HEK293 (cell line): Measurements from ENCODE around the gene FZD2.

ENCODE experiments used
- CTCF ChIA-PET: fragments of 350-600 bp; formaldehyde crosslinking; extraction: SDS; loops from one replicate; lab custom pipeline; 2021; ENCODE audit warnings: antibody characterized with exemption; lab: Yijun Ruan, JAX
- POLR2A ChIA-PET: fragments of 300-600 bp; formaldehyde crosslinking; extraction: SDS; loops from one replicate; lab custom pipeline; 2020; ENCODE audit warnings: antibody characterized with exemption, inconsistent platforms; lab: Yijun Ruan, JAX
- H3K27ac ChIP-seq: fragments of 200-500 bp; sonication (Bioruptor generic); 2 replicates; pipeline ENCODE4 v1.5.1; 2014; ENCODE audit warnings: low read depth, low read length, control low read depth, inconsistent platforms; ENCODE audit errors: extremely low read depth
- H3K36me3 ChIP-seq, 2 experiments: fragments of 200-500 bp in 1 of 2; sonication (Bioruptor generic) in 1 of 2; 1 replicate in 1 of 2; 2 replicates in 1 of 2; pipeline ENCODE4 v1.5.1; 2014 to 2017; ENCODE audit warnings: inconsistent platforms in 2 of 2, low read length in 2 of 2; ENCODE audit not compliant: control insufficient read depth in 2 of 2, insufficient read depth in 1 of 2
- H3K4me1 ChIP-seq: fragments of 200-500 bp; sonication (Bioruptor generic); 2 replicates; pipeline ENCODE4 v1.5.1; 2014; ENCODE audit warnings: mild to moderate bottlenecking, low read length, inconsistent platforms; ENCODE audit not compliant: control insufficient read depth, insufficient read depth
- H3K4me3 ChIP-seq: 2 replicates; pipeline ENCODE4 v1.5.1; 2011; ENCODE audit warnings: low read depth, mild to moderate bottlenecking, control low read depth, low read length, moderate library complexity
- H3K9me3 ChIP-seq: fragments of 200-500 bp; sonication (Bioruptor generic); 2 replicates; pipeline ENCODE4 v1.5.1; 2014; ENCODE audit warnings: low read depth, low read length, inconsistent platforms; ENCODE audit not compliant: control insufficient read depth, insufficient read depth
- GLIS2 ChIP-seq: fragments of 450-650 bp; formaldehyde crosslinking; IDR thresholded peaks from 2 replicates; pipeline ENCODE4 v1.5.1; 2016; ENCODE audit warnings: missing biosample characterization, missing genetic modification characterization
- HOXA7 ChIP-seq: sonication (generic); formaldehyde crosslinking; IDR thresholded peaks from 2 replicates; pipeline ENCODE4 v1.8.1; 2022; ENCODE audit warnings: missing genetic modification reagents, borderline replicate concordance
- SP7 ChIP-seq: fragments of 450-650 bp; formaldehyde crosslinking; IDR thresholded peaks from 2 replicates; pipeline ENCODE4 v1.5.1; 2016; ENCODE audit warnings: missing biosample characterization, missing genetic modification characterization
- ZBTB20 ChIP-seq: fragments of 450-650 bp; formaldehyde crosslinking; IDR thresholded peaks from 2 replicates; pipeline ENCODE4 v1.5.1; 2016; ENCODE audit warnings: missing biosample characterization, missing genetic modification characterization
- ZBTB21 ChIP-seq: fragments of 450-650 bp; formaldehyde crosslinking; IDR thresholded peaks from 2 replicates; pipeline ENCODE4 v1.5.1; 2017; ENCODE audit warnings: missing biosample characterization, missing genetic modification characterization
- ZNF138 ChIP-seq: fragments of 450-650 bp; formaldehyde crosslinking; IDR thresholded peaks from 2 replicates; pipeline ENCODE4 v1.5.1; 2016; ENCODE audit warnings: missing biosample characterization, missing genetic modification characterization, borderline replicate concordance
- ZNF169 ChIP-seq: fragments of 450-650 bp; formaldehyde crosslinking; IDR thresholded peaks from 2 replicates; pipeline ENCODE4 v1.5.1; 2016; ENCODE audit warnings: missing biosample characterization, missing genetic modification characterization
- ZNF211 ChIP-seq: fragments of 450-650 bp; formaldehyde crosslinking; IDR thresholded peaks from 2 replicates; pipeline ENCODE4 v1.5.1; 2016; ENCODE audit warnings: low read depth, missing biosample characterization, missing genetic modification characterization
- ZNF23 ChIP-seq: fragments of 450-650 bp; formaldehyde crosslinking; IDR thresholded peaks from 2 replicates; pipeline ENCODE4 v1.5.1; 2016; ENCODE audit warnings: missing biosample characterization, missing genetic modification characterization, borderline replicate concordance
- ZNF302 ChIP-seq: fragments of 450-650 bp; formaldehyde crosslinking; IDR thresholded peaks from 2 replicates; pipeline ENCODE4 v1.5.1; 2016; ENCODE audit warnings: missing biosample characterization, missing genetic modification characterization, low read depth
- ZNF324 ChIP-seq: fragments of 450-650 bp; formaldehyde crosslinking; IDR thresholded peaks from 2 replicates; pipeline ENCODE4 v1.5.1; 2016; ENCODE audit warnings: missing biosample characterization, missing genetic modification characterization
- ZNF335 ChIP-seq: fragments of 450-650 bp; formaldehyde crosslinking; conservative IDR thresholded peaks from 2 replicates; pipeline ENCODE4 v1.5.1; 2016; ENCODE audit warnings: missing biosample characterization, missing genetic modification characterization
- ZNF548 ChIP-seq: fragments of 450-650 bp; formaldehyde crosslinking; IDR thresholded peaks from 2 replicates; pipeline ENCODE4 v1.5.1; 2016; ENCODE audit warnings: missing biosample characterization, missing genetic modification characterization
- ZNF555 ChIP-seq: fragments of 450-650 bp; formaldehyde crosslinking; conservative IDR thresholded peaks from 2 replicates; pipeline ENCODE4 v1.5.1; 2017; ENCODE audit warnings: missing biosample characterization, mild to moderate bottlenecking, missing genetic modification characterization, inconsistent platforms
- ZNF558 ChIP-seq: fragments of 450-650 bp; formaldehyde crosslinking; IDR thresholded peaks from 2 replicates; pipeline ENCODE4 v1.5.1; 2016; ENCODE audit warnings: missing biosample characterization, missing genetic modification characterization
- ZNF610 ChIP-seq: fragments of 450-650 bp; formaldehyde crosslinking; IDR thresholded peaks from 2 replicates; pipeline ENCODE4 v1.5.1; 2016; ENCODE audit warnings: missing biosample characterization, missing genetic modification characterization, borderline replicate concordance
- ZNF654 ChIP-seq: fragments of 450-650 bp; formaldehyde crosslinking; IDR thresholded peaks from 2 replicates; pipeline ENCODE4 v1.5.1; 2016; ENCODE audit warnings: low read depth, missing biosample characterization, missing genetic modification characterization
- ZNF692 ChIP-seq: fragments of 450-650 bp; formaldehyde crosslinking; IDR thresholded peaks from 2 replicates; pipeline ENCODE4 v1.5.1; 2016; ENCODE audit warnings: missing biosample characterization, missing genetic modification characterization
- ZNF785 ChIP-seq: fragments of 450-650 bp; formaldehyde crosslinking; IDR thresholded peaks from 2 replicates; pipeline ENCODE4 v1.5.1; 2016; ENCODE audit warnings: missing biosample characterization, missing genetic modification characterization
- TF ChIP-seq, protein P1 (sequence below): sonication (generic); formaldehyde crosslinking; IDR thresholded peaks from 2 replicates; pipeline ENCODE4 v1.8.1; 2022; ENCODE audit warnings: mild to moderate bottlenecking, moderate library complexity, missing genetic modification reagents
- TF ChIP-seq, protein P2 (sequence below): fragments of 450-650 bp; formaldehyde crosslinking; IDR thresholded peaks from 2 replicates; pipeline ENCODE4 v1.5.1; 2016; ENCODE audit warnings: missing biosample characterization, missing genetic modification characterization, low read depth
- TF ChIP-seq, protein P3 (sequence below): fragments of 450-650 bp; formaldehyde crosslinking; IDR thresholded peaks from 2 replicates; pipeline ENCODE4 v1.5.1; 2016; ENCODE audit warnings: missing biosample characterization, missing genetic modification characterization
- TF ChIP-seq, protein P4 (sequence below): fragments of 450-650 bp; formaldehyde crosslinking; IDR thresholded peaks from 2 replicates; pipeline ENCODE4 v1.5.1; 2016; ENCODE audit warnings: missing biosample characterization, missing genetic modification characterization

FZD2 gene

GRCh38 chr17:44556832-44557606 is at the start of gene FZD2:
TSS of gene FZD2 (plus strand) at chr17:44557484. CDS start at chr17:44557689, 205 bp downstream.
- peaks cover 13% of the 10 kb centered on the region for H3K4me1 ChIP-seq
- CTCF ChIA-PET = interaction anchor here (1.0 to 1.6 kb wide), 6 partner anchors 14 to 80 kb away, joined by 3 to 9 read pairs (median 6); no protein-coding TSS in a partner anchor
- TF ChIP-seq SP7 = peak; percentile 87
- no peak for TF ChIP-seq ZNF23
- TF ChIP-seq ZNF211 (tag by site-specific recombination) = no peak
- TF ChIP-seq ZNF558 (tag by site-specific recombination) = no peak
- TF ChIP-seq ZNF785 (tag by site-specific recombination) = no peak
- no peak for TF ChIP-seq ZNF548 (tag by site-specific recombination)
- no peak for TF ChIP-seq ZNF138
- TF ChIP-seq, protein P1, sequence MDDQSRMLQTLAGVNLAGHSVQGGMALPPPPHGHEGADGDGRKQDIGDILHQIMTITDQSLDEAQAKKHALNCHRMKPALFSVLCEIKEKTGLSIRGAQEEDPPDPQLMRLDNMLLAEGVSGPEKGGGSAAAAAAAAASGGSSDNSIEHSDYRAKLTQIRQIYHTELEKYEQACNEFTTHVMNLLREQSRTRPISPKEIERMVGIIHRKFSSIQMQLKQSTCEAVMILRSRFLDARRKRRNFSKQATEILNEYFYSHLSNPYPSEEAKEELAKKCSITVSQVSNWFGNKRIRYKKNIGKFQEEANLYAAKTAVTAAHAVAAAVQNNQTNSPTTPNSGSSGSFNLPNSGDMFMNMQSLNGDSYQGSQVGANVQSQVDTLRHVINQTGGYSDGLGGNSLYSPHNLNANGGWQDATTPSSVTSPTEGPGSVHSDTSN (CRISPR knock-in tag) = no peak
- TF ChIP-seq, protein P2, sequence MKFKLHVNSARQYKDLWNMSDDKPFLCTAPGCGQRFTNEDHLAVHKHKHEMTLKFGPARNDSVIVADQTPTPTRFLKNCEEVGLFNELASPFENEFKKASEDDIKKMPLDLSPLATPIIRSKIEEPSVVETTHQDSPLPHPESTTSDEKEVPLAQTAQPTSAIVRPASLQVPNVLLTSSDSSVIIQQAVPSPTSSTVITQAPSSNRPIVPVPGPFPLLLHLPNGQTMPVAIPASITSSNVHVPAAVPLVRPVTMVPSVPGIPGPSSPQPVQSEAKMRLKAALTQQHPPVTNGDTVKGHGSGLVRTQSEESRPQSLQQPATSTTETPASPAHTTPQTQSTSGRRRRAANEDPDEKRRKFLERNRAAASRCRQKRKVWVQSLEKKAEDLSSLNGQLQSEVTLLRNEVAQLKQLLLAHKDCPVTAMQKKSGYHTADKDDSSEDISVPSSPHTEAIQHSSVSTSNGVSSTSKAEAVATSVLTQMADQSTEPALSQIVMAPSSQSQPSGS = 0 out of 2 replicates have a peak, but pooled peaks have one; percentile 31
- TF ChIP-seq GLIS2 = peak; percentile 98
- peak; percentile 51; the same call in 1 of the 2 replicates for TF ChIP-seq ZBTB20
- TF ChIP-seq HOXA7 (CRISPR knock-in tag) = no peak
- TF ChIP-seq ZNF335 (tag by site-specific recombination) = peak; percentile 84
- no peak for TF ChIP-seq ZNF302 (tag by site-specific recombination)
- TF ChIP-seq ZNF169 (tag by site-specific recombination) = no peak
- no peak for TF ChIP-seq ZNF654 (tag by site-specific recombination)
- peak; percentile 71 for TF ChIP-seq ZNF692
- TF ChIP-seq, protein P3, sequence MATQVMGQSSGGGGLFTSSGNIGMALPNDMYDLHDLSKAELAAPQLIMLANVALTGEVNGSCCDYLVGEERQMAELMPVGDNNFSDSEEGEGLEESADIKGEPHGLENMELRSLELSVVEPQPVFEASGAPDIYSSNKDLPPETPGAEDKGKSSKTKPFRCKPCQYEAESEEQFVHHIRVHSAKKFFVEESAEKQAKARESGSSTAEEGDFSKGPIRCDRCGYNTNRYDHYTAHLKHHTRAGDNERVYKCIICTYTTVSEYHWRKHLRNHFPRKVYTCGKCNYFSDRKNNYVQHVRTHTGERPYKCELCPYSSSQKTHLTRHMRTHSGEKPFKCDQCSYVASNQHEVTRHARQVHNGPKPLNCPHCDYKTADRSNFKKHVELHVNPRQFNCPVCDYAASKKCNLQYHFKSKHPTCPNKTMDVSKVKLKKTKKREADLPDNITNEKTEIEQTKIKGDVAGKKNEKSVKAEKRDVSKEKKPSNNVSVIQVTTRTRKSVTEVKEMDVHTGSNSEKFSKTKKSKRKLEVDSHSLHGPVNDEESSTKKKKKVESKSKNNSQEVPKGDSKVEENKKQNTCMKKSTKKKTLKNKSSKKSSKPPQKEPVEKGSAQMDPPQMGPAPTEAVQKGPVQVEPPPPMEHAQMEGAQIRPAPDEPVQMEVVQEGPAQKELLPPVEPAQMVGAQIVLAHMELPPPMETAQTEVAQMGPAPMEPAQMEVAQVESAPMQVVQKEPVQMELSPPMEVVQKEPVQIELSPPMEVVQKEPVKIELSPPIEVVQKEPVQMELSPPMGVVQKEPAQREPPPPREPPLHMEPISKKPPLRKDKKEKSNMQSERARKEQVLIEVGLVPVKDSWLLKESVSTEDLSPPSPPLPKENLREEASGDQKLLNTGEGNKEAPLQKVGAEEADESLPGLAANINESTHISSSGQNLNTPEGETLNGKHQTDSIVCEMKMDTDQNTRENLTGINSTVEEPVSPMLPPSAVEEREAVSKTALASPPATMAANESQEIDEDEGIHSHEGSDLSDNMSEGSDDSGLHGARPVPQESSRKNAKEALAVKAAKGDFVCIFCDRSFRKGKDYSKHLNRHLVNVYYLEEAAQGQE (tag by site-specific recombination) = no peak
- peak; percentile 78; the same call in 1 of the 2 replicates for TF ChIP-seq ZNF324 (tag by site-specific recombination)
- TF ChIP-seq ZNF610 (tag by site-specific recombination) = 0 out of 2 replicates have a peak, but pooled peaks have one; percentile 60
- no peak for TF ChIP-seq ZNF555 (tag by site-specific recombination)
- TF ChIP-seq, protein P4, sequence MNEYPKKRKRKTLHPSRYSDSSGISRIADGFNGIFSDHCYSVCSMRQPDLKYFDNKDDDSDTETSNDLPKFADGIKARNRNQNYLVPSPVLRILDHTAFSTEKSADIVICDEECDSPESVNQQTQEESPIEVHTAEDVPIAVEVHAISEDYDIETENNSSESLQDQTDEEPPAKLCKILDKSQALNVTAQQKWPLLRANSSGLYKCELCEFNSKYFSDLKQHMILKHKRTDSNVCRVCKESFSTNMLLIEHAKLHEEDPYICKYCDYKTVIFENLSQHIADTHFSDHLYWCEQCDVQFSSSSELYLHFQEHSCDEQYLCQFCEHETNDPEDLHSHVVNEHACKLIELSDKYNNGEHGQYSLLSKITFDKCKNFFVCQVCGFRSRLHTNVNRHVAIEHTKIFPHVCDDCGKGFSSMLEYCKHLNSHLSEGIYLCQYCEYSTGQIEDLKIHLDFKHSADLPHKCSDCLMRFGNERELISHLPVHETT = peak; percentile 72; the same call in 1 of the 2 replicates
- TF ChIP-seq ZBTB21 (tag by site-specific recombination) = peak; percentile 36; the same call in 1 of the 2 replicates

More at GRCh38 chr17:44556832-44557606, at the start of gene FZD2:
- Histone ChIP-seq H3K27ac (peak within 1 kb of the TSS; percentile 87), H3K9me3 (no peaks in the 10 kb centered on the region), H3K36me3 (peaks cover 0 to 8% of the 10 kb centered on the region in 2 experiments; a peak in 1 of 3 replicates), H3K4me3 (peak within 1 kb of the TSS; percentile 68)
- POLR2A ChIA-PET = interaction anchor here (0.5 to 1.7 kb wide), 27 partner anchors 9 to 604 kb away, joined by 3 to 22 read pairs (median 4); partner anchors contain the start of genes CCDC43, GPATCH8, GRN and HEXIM1
